ENCODE measurements around the gene LMNB1.
A peak's percentile ranks its signal among the peaks of the same experiment; 100 is the strongest.

LMNB1 gene

GRCh38 chr5:126855266-126855665, 78.3 kb downstream of the LMNB1 start:
- no peak for DNase-seq (ENCODE audit: low spot score)

DNA sequence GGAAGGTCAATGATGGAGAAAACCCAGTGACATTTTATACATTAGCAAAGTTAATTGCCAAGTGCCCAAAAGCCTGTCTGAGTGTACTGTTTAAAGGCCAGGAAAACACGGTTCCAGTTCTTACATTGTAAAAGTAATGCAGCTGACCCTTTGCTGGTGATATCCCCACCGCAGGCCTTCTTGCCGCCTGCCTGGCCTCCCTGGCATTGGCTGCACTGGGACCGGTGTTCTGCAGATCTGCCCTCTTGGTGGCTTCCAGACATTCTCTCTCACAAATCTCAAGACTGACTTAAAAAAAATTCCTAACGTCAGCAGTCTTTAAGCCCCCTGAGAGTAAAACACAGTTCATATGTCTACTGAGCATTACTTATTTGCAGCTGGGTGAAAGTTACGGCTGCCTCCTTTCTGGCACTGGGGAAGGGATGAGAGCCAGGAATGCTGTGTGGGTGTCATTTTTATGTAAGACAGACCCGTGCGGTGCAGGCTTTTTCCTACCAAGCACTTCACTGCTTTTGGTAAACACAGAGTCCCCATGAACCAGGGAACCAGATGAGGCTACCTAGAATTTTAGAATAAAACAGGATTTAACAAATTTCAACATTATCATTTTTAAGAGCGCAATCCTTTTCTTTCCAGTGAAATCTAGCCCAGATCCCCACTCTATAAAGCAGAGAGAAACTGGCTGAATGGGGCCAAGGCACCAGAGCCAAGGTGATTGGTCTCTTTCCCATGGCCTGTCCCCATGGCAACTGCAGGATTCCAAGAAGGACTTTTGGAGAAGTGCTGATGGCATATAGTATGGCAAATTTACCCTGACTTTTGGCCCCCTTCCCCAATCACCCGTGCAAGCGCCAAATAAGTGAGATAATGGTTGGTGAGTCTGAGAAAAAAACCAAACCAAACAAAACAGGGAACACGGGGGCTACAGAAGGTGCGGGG, 80.8 kb downstream of the LMNB1 start:
- no peak for DNase-seq (ENCODE audit: low spot score)

DNA sequence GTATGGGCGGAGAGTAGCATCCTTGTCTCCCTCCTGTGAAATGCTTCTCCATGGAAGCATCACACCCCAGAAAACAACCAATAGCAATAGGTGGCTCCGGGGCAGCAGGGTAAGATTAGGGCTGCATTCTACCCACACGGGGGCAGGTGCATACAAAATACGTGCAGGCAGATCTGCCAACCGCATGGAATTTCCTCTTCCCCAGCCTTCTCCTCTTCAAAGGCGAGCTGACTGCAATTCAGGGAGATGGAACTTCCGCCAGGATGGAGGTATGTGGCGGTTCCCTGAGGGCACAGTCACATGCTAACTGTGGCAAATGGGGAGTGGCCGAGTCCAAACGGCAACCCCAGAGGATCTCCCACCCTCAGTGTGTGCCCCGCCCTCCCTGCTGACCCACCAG, 81.5 kb downstream of the LMNB1 start:
- peak; percentile 97 for DNase-seq (ENCODE audit: low spot score)

GRCh38 chr5:126863402-126863801, 86.5 kb downstream of the LMNB1 start:
- DNase-seq (ENCODE audit: low spot score): no peak

DNA sequence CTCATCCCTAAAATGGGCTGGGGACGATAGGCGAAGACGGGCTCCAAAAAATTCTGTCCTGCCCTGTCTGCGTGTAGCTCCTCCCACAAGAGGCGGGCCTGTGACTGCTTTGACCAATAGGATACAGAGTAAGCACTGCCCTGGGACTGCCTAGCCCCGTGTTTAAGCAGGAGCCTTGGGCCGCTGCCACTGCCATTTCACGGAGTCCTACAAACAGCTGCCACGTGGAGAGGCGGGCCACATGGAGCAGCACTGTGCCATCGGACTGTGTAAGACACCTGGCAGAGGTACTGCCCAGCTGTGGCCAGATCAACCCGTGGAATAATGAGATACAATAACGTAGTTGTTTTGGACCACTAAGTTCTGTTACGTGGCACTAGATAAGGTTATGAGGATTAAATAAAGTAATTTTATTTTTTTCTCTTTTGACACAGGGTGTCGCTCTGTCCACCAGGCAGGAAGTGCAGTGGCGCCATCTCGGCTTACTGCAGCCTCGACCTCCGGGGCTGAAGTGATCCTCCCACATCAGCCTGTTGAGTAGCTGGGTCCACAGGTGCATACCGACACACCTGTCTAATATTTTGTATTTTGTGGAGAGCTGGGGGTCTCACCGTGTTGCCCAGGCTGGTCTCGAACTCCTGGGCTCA, 87.2 kb downstream of the LMNB1 start:
- no peak for DNase-seq (ENCODE audit: low spot score)

DNA sequence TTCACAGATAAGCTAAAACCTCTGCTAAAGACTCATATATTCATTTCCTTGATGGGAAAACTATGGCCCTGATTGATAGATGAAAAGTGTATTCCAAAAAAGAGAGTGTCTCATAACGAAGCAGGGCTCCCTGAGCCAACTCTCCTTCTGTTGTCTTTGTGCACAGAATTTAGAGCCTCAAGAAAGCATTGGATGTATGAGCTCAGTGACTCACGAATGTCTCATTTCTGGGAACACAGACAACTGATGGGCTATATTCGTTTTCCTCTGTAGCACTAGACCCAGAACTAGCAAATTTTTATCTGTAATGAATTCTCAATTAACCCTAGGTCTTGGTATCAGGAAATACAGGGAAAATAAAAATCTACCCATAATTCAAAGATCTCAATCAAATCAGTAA, 88.4 kb downstream of the LMNB1 start:
- no peak for DNase-seq (ENCODE audit: low spot score)

DNA sequence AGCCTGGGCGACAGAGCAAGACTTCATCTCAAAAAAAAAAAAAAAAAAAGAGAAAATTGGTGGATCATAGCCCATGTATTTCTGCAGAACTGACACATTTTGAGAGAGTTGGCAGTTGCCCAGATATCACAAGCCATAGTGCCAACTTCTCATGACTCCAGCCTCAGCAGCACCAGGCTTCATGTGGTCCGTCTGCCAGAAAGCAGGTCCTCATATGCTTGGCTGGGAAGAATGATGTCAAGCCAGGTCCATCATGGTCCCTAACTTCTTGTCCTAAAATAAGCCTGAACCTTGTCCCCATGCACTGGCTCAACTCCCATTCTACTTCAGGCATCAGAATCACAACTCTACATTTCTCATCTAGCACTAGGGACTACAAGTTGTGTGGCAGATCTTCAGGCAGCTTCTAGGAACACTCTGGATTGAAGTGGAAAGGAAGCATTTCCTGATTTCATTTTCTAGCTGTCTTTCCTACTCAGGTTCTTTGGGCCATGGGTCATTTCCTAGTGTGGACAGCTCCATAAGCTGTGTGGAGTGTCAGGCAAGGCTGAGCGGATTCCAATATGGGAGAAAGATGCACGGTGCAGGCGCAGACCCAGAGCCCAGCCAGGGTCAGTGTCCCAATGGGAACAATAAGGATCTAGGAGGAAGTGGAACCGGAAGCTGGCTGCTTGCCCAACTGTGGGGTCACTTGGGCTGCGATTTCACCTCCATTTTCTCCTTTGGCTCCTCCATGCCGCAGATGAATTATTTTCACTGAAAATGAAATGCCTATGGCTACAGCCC, 90.1 kb downstream of the LMNB1 start:
- no peak for DNase-seq (ENCODE audit: low spot score)

DNA sequence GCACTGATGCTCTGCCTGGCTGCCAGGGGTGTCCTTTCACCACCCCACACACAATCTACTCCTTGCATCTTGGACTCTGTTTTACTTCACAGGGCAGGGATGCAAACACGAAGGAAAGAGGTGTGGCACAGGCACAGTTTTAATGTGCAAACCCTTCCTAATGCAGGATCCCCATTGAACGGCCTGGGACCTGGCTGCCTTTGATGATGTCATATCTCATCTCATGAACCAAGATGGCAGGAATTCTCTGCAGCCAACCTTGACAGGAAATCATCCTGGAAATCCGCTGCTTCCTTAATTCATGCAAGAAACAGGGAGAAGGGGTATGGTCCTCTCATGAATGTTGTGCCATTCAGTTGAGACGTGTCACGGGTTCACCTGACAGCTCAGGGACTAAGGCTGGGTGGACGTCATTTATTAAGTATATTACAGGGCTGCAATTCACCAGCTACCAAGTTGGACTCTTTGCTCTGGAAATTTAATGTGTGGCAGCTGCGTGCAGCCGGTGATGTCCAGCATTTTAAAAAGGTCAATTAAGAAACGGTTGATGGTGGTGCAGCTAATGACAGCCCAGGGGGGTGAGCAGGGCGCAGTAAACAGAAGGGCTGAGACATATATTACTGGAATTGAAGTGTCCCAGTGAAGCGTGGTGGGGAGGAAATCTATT, 91.5 kb downstream of the LMNB1 start:
- DNase-seq (ENCODE audit: low spot score): no peak

DNA sequence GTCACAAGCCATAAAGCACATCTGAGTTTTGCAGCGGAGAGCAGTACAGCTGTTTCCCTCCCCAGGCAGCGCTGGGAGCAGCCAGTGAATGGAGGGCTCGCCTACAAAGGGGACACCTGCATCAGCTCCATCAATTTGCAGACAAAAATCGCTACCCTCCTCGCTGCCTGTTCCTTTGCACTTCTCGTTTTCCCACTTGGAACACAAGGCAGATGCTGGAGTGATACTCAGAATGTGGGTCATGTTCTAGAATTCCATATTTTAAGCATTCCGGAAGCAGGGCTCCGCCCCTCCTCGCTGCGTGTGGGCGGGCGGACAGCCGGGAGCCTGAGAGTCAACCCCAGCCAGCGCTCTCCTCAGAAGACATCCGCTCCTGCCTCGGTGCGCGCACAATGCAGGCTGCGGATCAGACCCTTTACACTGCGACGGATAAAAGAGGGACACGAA, 92.1 kb downstream of the LMNB1 start:
- DNase-seq (ENCODE audit: low spot score): no peak

DNA sequence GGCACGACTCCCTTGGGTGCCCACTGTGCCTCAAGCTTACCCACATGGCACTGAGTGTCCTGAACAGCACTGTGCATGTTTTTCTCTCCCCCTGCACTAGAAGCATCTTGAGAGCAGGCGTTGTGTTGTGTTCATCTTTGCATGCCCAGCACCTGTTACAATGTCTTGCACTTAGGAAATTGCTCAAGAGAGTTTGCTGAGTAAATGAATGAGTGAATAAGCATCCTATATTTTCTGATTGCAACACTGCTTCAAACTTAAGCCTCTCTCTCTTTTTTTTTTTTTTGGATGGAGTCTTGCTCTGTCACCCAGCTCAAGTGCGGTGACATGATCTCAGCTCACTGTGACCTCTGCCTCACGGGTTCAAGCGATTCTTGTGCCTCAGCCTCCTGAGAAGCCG, 94.5 kb downstream of the LMNB1 start:
- no peak for DNase-seq (ENCODE audit: low spot score)

GRCh38 chr5:126872561-126873354, 95.8 kb downstream of the LMNB1 start:
- DNase-seq (ENCODE audit: low spot score): no peak

- no peak for DNase-seq (ENCODE audit: low spot score)
These were observed 98.4 kb downstream of the LMNB1 start for GRCh38 chr5:126875303-126875785.

GRCh38 chr5:126877602-126878001, 100.7 kb downstream of the LMNB1 start:
- DNase-seq (ENCODE audit: low spot score): no peak

- no peak for DNase-seq (ENCODE audit: low spot score)
These were observed 101.1 kb downstream of the LMNB1 start for GRCh38 chr5:126878085-126878484.

DNA sequence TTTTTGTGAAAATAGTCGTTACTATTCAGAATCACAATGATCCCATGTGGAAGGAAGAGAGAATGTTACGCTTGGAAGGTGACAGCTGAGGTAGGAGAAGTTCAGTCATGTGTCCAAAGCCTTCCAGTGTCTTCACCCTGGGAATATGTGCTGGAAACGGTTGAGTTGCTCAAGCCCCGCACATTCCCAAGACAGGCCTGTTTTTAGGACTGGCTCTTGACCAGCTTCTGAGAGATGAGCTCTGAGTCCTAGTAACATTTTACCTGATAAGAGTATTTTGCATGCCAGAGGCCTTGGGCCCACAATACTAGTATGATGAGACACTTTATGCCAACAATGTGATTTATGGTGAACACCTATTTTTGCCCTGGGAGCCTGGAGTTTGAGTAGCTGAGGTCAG, 101.7 kb downstream of the LMNB1 start:
- no peak for DNase-seq (ENCODE audit: low spot score)

GRCh38 chr5:126881821-126882600, 105.1 kb downstream of the LMNB1 start:
- no peak for DNase-seq (ENCODE audit: low spot score)

GRCh38 chr5:126883564-126884245, 106.8 kb downstream of the LMNB1 start:
- no peak for DNase-seq (ENCODE audit: low spot score)

DNA sequence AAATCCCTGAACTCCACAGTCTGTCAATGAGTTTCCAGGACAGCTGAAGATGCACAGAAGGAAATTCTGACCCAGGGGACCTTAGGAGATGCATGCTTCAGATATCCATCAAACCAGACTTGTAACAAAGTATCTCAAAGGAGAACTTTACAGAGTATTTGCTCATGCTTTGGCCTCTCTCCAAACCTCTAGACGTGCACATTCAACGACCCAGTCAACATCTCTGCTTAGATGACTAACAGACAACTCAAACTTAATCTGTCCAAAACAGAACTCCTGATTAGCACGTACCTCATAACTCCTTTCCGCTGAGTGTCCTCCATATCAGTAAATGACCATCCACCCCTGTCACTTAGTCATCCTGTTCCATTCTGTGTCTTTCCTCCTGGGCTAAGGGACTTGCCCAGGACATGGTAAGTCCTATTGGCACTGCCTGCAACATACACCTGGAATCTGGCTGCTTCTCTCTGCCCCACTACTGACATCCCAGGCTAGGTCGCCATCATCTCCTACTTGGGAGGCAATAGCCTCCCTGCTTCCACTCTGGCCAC, 107.4 kb downstream of the LMNB1 start:
- DNase-seq (ENCODE audit: low spot score): no peak
